Transverse colon (tissue), 4 donors: Measurements from ENCODE around the gene MYBPC2. TPM values are rescaled to one million over a fixed set of nuclear protein-coding genes. Genes with fewer than 3 reads are reported as not detected.
A peak's percentile ranks its signal among the peaks of the same experiment; 100 is the strongest.
"Not testable (repeated sequence)": the region's sequence is repeated elsewhere in the genome, so short reads cannot be mapped to it uniquely, and the experiment has no call there.

Experiments used
- DNase-seq: peaks from one replicate; pipeline ENCODE4 v3.0.0-alpha.2; 2019
- H3K27ac ChIP-seq, 4 donors: fragments of 200-600 bp; sonication (generic); 2 replicates each; pipeline ENCODE4 v1.5.1; 2016 to 2018; ENCODE audit warnings: inconsistent platforms in 4 of 4
- H3K27me3 ChIP-seq: fragments of 200-600 bp; sonication (generic); 2 replicates; pipeline ENCODE4 v1.5.1; 2017; ENCODE audit warnings: inconsistent platforms
- H3K36me3 ChIP-seq, 4 donors: fragments of 200-600 bp; sonication (generic); 2 replicates each; pipeline ENCODE4 v1.5.1; 2017 to 2019; ENCODE audit warnings: inconsistent platforms in 4 of 4
- H3K4me1 ChIP-seq, 4 donors: fragments of 200-600 bp; sonication (generic); 2 replicates each; pipeline ENCODE4 v1.5.1; 2017 to 2020; ENCODE audit warnings: inconsistent platforms in 4 of 4
- H3K4me3 ChIP-seq, 4 donors: fragments of 200-600 bp; sonication (generic); 1 replicate in 1 of 4; 2 replicates in 3 of 4; pipeline versions ENCODE4 v1.5.1 to v1.6.1; 2017 to 2019; ENCODE audit warnings: inconsistent platforms in 4 of 4
- H3K9me3 ChIP-seq, 2 donors: fragments of 200-600 bp; sonication (generic); 2 replicates each; pipeline ENCODE4 v1.5.1; 2017 to 2019; ENCODE audit warnings: inconsistent platforms in 2 of 2
- EP300 ChIP-seq: sonication (generic); formaldehyde crosslinking; IDR thresholded peaks from one replicate; pipeline ENCODE4 v1.6.1; 2017; ENCODE audit warnings: antibody characterized with exemption, low read depth
- POLR2A ChIP-seq: fragments of 450-650 bp; IDR thresholded peaks from one replicate; pipeline ENCODE4 v1.6.1; 2016; ENCODE audit warnings: antibody characterized with exemption, mild to moderate bottlenecking, moderate library complexity
- POLR2AphosphoS5 ChIP-seq, 3 donors: sonication (generic); formaldehyde crosslinking; IDR thresholded peaks; one replicate each; pipeline ENCODE4 v1.6.1; 2016; ENCODE audit warnings: antibody characterized with exemption in 3 of 3
- WGBS, 2 donors: methylation state at CpG; one replicate each; pipeline ENCODE4 v1.1.5; 2018; ENCODE audit warnings: low coverage in 1 of 2; 5-methylcytosine and 5-hydroxymethylcytosine counted together
- in situ Hi-C, 4 donors: fragments of 200-750 bp; cut with MboI; loops; one replicate each; pipeline versions ENCODE4 v1.15.0 to v1.15.1; 2017; ENCODE audit warnings: low sequenced_read_pairs in 3 of 4, low pct_ligation_motif_present in 1 of 4, low pct_unique_long_range_greater_than_20kb in 1 of 4
- intact Hi-C: fragments of 100-400 bp; cut with DNase I; formaldehyde crosslinking; loops from one replicate; pipeline ENCODE4 v1.15.1; 2023; ENCODE audit warnings: low total_unique reads
- total RNA-seq, 4 donors: library from RNA; depleted of rRNA; stranded (reverse); fragments of >200 nt; gene quantifications; one replicate each; pipeline ENCODE4 v1.1.0, GENCODE V29; 2016
- TF ChIP-seq, protein P1 (sequence below), 5 experiments: fragments of 200-600 bp in 3 of 5; fragments of 450-650 bp in 2 of 5; sonication (generic) in 3 of 5; IDR thresholded peaks; 1 replicate in 2 of 5; 2 replicates in 3 of 5; pipeline ENCODE4 v1.5.1; 2016 to 2017; ENCODE audit warnings: antibody characterized with exemption in 5 of 5, inconsistent platforms in 3 of 5, mild to moderate bottlenecking in 2 of 5, moderate library complexity in 1 of 5

The MYBPC2 gene
- total RNA-seq, 4 donors from 2014 or later: 0.16 to 0.41 TPM; not detected in 2

DNA sequence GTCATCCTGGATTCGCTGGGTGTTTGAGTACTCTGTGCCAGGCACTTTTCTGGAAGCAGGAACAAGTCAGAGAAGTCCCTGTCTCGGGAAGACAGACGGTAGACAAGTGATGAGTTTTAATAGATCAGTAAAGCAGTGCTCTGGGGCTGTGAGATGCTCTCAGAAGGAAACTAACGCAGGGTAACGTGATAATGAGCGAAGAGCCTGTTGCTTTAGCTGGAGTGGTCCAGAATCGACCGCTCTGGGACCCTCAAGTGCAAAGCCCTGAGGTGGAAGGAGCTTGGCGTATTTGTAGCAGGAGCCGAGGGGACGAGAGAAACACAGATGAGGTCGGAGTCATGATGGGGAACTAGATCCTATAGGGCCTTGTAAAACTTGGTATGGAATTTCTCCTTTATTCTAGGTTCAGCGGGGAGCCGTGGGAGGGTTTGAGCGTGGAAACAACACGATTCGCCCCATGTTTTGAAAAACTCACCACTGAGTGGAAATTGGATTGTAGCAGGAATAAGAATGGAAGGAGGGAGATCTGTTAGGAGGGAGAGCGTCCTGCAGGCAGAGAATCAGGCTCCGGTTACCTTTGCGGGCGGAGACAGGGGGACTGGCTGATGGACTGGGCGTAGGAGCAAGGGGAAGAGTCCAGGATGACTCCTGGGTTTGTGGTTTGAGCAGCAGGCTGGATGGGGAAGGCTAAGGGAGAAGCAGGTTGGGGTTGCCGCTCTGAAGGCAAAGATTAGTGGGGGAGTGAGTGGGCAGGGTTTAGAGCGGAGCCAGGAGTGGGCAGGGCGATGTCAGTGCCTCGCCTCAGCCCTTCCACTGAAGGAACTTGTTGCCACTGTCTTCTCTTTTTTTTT, 47.8 kb upstream of the MYBPC2 start:
- peaks cover 0 to 14% (median 4%) of the 10 kb centered on the region in 4 donors for H3K36me3 ChIP-seq
- H3K27me3 ChIP-seq: no peaks in the 10 kb centered on the region
- peak overlapping the region; percentile 69 to 93 (median 87) for H3K27ac ChIP-seq
- H3K9me3 ChIP-seq: no peaks in the 10 kb centered on the region
- H3K4me1 ChIP-seq: peaks cover 5 to 17% (median 13%) of the 10 kb centered on the region in 4 donors
- in situ Hi-C loops (no loop called here), intact Hi-C loops (no loop called here)
- TF ChIP-seq EP300: no peak
- H3K4me3 ChIP-seq: peak overlapping the region; percentile 55 to 97 (median 58)
- no peak for DNase-seq
- WGBS, 2 donors: 8 to 13% methylated on average over 13 to 26 of the region's 26 CpGs

- Histone ChIP-seq H3K9me3 (no peaks in the 10 kb centered on the region), H3K27me3 (no peaks in the 10 kb centered on the region)
Observed at GRCh38 chr19:50387176-50387867, 45.4 kb upstream of the MYBPC2 start.

GRCh38 chr19:50387868-50388245, 44.8 kb upstream of the MYBPC2 start:
- intact Hi-C loops (no loop called here), in situ Hi-C loops (no loop called here)
- DNase-seq: no peak
- H3K4me1 ChIP-seq: peaks cover 5 to 17% (median 13%) of the 10 kb centered on the region in 4 donors
- H3K27ac ChIP-seq: no peak overlapping the region
- 93 to 97% methylated on average over 7 to 8 of the region's 8 CpGs for WGBS, 2 donors
- H3K27me3 ChIP-seq: no peaks in the 10 kb centered on the region
- no peaks in the 10 kb centered on the region for H3K9me3 ChIP-seq
- H3K36me3 ChIP-seq: no peaks in the 10 kb centered on the region
- no peak overlapping the region for H3K4me3 ChIP-seq
- TF ChIP-seq, protein P1, sequence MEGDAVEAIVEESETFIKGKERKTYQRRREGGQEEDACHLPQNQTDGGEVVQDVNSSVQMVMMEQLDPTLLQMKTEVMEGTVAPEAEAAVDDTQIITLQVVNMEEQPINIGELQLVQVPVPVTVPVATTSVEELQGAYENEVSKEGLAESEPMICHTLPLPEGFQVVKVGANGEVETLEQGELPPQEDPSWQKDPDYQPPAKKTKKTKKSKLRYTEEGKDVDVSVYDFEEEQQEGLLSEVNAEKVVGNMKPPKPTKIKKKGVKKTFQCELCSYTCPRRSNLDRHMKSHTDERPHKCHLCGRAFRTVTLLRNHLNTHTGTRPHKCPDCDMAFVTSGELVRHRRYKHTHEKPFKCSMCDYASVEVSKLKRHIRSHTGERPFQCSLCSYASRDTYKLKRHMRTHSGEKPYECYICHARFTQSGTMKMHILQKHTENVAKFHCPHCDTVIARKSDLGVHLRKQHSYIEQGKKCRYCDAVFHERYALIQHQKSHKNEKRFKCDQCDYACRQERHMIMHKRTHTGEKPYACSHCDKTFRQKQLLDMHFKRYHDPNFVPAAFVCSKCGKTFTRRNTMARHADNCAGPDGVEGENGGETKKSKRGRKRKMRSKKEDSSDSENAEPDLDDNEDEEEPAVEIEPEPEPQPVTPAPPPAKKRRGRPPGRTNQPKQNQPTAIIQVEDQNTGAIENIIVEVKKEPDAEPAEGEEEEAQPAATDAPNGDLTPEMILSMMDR (IDR thresholded peaks at IDR 0.05): no peak
- no peak for TF ChIP-seq POLR2AphosphoS5 (IDR thresholded peaks at IDR 0.05)
- TF ChIP-seq EP300: no peak
- TF ChIP-seq POLR2A: no peak

More at GRCh38 chr19:50387176-50387867, 45.4 kb upstream of the MYBPC2 start:
- Histone ChIP-seq H3K36me3 (no peaks in the 10 kb centered on the region), H3K27ac (no peak overlapping the region), H3K4me3 (no peak overlapping the region), H3K4me1 (peaks cover 5 to 17% (median 13%) of the 10 kb centered on the region in 4 donors)
- DNase-seq: no peak
- TF ChIP-seq POLR2A (no peak), POLR2AphosphoS5 (IDR thresholded peaks at IDR 0.05) (no peak), EP300 (no peak)
- TF ChIP-seq, protein P1 (IDR thresholded peaks at IDR 0.05): no peak
- 93 to 95% methylated on average over 12 to 21 of the region's 21 CpGs for WGBS, 2 donors
- intact Hi-C loops (no loop called here), in situ Hi-C loops (no loop called here)

GRCh38 chr19:50390295-50390694, 42.4 kb upstream of the MYBPC2 start:
- H3K9me3 ChIP-seq, H3K27me3 ChIP-seq, H3K36me3 ChIP-seq, in situ Hi-C loops, H3K4me3 ChIP-seq, intact Hi-C loops, DNase-seq, H3K4me1 ChIP-seq, H3K27ac ChIP-seq: not testable (repeated sequence)
- WGBS, 2 donors: 87 to 100% methylated on average over 3 of the region's 3 CpGs

- H3K36me3 ChIP-seq, H3K4me1 ChIP-seq, DNase-seq, H3K27ac ChIP-seq, H3K9me3 ChIP-seq, in situ Hi-C loops, H3K27me3 ChIP-seq, H3K4me3 ChIP-seq, intact Hi-C loops: not testable (repeated sequence)
- 96 to 100% methylated on average over 2 to 23 of the region's 23 CpGs for WGBS, 2 donors
Observed at GRCh38 chr19:50390952-50391351, 41.7 kb upstream of the MYBPC2 start.
